NCI-H2227 (cell line): ENCODE results near the gene SOHLH2.

Experiments
- DNase-seq: peaks from one replicate; lab custom pipeline; 2025; ENCODE audit not compliant: unreplicated experiment; lab: John Stamatoyannopoulos, UW

Gene SOHLH2

GRCh38 chr13:36132376-36132775, 82.0 kb downstream of the SOHLH2 start:
- no peak for DNase-seq

GRCh38 chr13:36131931-36132297, 82.4 kb downstream of the SOHLH2 start:
- no peak for DNase-seq

- peak; percentile 73 for DNase-seq
Observed at GRCh38 chr13:36131222-36131930, 83.0 kb downstream of the SOHLH2 start, which contains the start of gene DCLK1. Gene DCLK1, minus strand, starts transcription at chr13:36131382.

DNA sequence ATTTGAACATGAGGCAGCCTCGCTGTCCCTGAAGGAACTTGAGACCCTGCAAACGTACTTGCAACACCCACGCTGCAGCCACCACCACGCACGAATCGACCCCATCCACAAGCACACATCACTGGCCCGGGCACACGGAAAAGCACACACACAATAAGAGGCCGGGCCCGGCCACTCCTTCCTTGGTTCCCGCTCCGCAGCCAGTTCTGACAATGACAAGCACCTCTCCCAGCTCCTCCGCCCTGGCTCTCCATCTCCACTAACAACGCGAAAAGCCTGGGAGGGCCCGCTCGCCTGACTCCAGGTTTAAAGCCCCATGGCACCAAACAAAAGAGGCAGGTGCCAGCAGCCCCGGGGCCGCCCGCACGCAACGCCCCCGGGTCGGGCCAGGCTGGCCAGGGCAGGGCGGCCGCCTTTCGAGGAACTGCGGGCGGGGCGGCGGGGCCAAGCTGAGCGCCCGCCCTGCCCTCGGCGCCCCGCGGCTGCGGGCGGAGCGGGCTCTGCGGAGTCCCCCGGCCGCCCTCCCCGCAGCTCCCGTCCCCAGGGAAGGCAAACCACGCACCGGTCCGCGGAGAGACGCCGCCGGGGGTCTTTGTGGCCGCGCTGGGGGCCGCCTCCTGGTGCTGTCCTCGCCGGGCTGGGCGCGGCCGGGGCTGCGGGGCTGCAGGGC, 83.7 kb downstream of the SOHLH2 start:
- peak; percentile 52 for DNase-seq

DNA sequence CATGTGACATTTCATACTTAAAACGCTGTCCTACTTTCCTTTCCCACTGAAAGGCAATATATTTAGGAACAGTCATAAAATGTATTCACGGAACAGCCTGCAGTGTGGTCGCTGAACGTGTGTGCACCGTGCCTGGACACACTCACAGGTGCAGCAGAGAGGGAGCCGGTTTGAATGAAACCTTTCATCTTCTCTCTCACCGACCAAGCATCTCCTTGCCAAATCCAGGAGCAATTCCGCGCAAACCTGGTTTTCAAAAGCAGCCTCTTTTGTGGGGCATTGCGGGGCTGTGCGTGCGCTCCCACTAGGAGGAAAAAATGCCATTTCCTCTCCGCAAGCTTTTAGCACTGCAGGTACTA, 84.2 kb downstream of the SOHLH2 start:
- DNase-seq: peak; percentile 46

DNA sequence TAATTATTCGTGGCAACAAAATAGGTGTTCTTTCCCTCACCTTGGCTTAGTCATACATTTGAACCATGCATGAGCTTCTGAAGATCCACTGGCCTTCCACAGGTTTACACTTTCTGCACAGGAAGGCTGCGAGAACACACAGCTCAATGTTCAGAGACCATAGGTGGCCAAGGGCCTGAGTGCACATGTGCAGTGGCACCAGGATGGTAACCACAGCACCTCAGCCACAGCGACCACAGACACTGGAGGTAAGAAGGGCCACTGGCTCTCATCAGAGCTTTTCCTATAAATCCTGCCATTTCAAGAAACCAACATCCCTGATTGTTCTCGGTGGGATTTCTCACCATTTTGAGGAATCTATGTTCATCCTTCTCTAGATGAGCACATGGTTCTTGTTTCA, 84.8 kb downstream of the SOHLH2 start:
- DNase-seq: no peak

- no peak for DNase-seq
Observed at GRCh38 chr13:36126491-36126890, 87.9 kb downstream of the SOHLH2 start.

- DNase-seq: no peak
Observed at GRCh38 chr13:36125841-36126240, 88.5 kb downstream of the SOHLH2 start.

DNA sequence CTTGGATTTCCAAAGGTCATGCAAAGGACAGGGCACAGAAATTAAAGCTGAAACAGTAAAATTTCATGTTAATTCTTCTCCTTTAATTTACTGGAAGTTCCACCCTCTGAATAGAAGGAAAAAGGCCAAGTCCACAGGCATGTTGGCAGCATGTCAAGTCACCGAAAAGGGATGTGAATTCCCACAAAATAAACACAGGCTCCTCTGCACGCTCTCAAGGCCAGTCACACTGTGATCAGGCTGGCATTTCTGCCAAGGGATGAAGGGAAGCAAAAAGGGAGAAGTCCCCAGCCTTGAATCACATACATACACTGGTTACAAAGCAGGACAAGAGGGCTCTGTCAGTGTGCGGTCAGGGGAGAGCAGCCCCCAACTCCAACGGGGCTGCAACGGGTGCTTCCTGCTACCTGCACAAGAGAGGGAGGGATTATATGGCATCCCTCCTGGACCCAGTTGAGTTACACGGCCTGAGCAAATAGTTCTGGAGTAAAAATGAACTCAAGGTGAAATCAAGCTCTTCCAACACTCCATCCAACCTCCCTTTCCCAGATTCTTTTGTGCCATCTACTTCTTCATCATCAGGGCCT, 90.0 kb downstream of the SOHLH2 start:
- DNase-seq: no peak
